ENCODE measurements around the gene SLC13A3.

Gene SLC13A3

DNA sequence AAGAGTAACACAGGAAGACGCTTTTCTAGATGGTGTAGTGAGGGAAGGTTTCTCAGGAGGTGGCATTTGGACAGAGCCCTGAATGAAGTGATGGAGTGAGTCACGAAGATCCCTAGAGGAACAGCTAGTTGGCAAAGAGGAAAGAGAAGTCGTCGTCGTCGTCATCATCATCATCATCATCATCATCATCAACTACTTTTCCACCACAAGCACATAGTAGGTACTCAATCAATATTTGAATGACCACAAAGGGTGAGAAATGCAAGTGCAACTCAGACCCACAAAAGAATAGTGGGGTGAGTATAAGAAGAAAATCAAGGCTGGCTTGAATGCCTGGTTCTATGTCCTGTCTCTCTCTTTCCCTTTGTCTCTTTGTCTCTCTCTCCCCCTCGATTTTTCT lies 72.5 kb downstream of the SLC13A3 start:
- no peak for DNase-seq (ENCODE audit: low read depth in 2 of 2)

DNA sequence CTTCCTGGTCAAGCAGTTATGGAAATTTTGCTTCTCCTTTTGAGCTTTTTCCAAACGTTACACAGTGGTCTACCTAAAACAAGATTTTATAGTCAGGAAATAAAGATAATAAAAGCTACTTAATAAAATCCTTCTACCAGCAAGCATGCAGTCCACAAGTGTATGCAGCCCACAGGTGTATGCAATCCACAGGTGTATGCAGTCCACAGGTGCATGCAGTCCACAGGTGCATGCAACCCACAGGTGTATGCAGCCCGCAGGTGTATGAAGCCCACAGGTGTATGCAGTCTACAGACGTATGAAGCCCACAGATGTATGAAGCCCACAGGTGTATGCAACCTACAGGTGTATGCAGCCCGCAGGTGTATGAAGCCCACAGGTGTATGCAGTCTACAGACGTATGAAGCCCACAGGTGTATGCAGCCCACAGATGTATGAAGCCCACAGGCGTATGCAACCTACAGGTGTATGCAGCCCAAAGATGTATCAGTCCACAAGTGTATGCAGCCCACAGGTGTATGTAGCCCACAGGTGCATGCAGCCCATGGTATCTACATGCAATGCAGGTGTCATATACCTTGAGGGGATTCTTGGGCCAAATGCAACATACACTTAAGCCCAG lies 74.4 kb downstream of the SLC13A3 start:
- DNase-seq (ENCODE audit: low read depth in 2 of 2): no peak

DNA sequence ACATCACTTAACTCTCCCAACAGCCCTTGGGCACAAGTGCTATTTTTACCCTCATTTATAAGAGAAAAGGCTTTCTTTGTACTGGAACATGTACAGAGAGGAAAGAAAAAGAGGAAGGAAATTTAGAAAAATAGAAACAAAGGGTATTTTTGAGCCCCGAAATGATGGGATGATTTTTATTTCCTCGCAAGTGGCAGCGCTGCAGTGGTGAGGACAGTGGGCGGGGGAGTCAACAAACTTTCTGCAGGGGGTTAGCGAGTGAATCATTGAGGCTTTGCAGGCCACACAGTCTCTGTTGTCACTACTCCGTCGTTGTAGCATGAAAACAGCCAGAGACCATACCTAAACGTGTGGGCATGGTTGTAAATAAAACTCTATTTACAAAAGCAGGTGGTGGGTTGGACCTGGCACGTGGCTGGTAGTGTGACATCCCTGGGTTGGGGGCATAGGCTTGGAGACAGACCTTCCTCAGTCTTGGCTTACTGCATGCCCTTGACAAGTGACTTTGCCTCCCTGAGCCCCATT lies 75.3 kb downstream of the SLC13A3 start:
- no peak for DNase-seq (ENCODE audit: low read depth in 2 of 2)

DNA sequence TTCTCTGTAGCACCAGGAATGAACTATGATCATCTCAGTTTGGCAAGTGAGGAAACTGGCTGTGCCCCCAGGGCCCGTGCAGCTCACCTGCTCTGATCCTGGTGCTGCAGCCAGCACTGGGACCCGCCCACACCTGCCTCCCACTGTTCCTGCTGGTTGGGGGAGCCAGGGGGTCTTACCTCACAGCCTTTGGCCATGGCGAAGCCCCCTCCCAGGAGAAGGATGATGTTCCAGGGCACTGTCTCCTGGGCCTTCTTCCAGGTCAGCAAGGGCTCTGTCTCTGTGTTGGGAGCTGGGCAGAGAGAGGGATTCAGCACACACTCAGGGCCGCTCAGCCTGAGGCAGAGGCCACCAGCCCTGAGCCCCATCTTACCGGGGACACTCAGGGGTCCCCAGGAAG lies 75.9 kb downstream of the SLC13A3 start:
- no peak for DNase-seq (ENCODE audit: low read depth in 2 of 2)

DNA sequence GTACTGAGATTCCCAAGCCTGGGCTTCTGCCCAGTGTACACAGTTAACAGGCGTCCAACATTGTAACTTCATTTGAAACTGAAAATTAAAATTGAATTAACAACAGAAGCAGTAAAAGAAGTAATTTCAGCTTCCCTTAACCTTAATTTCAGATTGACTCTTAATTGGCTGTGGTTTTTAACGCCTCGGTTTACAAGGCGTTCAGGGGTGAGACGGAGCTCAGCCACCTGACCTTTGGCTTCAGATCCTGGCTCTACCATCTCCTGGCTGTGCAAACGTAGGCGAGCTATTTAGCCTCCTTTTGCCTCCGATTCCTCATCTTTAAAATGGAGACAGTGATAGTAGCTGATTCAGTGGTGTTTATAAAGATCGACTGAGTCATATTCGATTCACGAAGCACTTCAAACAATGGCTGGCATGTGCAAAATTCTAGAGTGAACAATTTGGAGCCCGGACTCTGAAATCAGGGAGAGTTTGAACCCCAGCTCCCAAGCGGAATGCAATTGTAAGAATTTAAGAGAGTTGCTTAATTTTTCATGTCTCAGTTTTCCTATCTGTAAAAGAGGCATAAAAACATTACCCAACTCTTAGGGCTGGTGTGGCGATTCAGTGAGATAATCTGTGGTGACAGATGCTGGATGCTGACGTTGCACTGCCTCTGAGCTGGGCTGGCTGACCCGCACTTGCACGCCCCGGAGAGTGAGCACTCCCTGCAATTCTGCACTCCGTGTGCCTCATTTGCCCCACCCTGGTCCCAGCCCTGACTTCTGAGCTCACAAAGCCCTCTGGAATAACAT lies 77.3 kb downstream of the SLC13A3 start:
- no peak for DNase-seq (ENCODE audit: low read depth in 2 of 2)

DNA sequence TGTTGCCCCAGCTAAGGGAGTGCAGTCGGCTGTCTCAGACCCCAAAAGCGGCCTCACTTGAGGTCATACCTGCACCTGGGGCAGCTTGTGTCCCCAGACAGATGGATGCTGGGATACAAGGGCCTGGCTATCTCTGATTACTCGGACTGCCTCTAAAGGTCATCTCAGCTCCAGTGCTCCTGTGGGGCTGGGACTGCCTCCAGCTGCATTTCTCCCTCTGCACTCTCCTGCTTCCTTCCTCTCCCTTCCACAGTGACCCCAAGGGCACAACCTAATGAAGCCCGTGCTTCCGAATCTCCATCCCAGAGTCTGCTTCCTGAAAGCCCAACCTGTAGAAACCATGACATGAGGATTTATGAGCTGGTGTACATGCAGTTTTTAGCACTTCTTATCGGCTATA lies 78.0 kb downstream of the SLC13A3 start:
- DNase-seq (ENCODE audit: low read depth in 2 of 2): no peak

DNA sequence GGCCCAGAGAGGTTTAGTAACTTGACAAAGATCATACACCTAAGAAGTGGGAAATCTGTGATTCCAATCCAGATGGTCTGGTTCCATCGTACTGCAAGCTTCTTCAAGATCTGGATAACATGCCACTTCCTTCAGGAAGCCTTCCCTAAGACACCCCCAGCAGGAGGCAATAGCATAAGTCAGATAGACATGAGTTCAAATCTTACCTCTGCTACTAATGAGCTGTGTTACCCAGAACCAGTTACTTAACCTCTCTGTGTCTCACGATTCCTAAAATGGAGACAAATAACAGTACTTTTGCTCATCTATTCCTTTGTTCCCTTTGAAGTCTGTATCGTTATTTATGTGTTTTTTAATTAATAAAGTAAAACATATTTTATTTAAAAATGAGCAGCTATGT lies 78.5 kb downstream of the SLC13A3 start:
- DNase-seq (ENCODE audit: low read depth in 2 of 2): no peak

DNA sequence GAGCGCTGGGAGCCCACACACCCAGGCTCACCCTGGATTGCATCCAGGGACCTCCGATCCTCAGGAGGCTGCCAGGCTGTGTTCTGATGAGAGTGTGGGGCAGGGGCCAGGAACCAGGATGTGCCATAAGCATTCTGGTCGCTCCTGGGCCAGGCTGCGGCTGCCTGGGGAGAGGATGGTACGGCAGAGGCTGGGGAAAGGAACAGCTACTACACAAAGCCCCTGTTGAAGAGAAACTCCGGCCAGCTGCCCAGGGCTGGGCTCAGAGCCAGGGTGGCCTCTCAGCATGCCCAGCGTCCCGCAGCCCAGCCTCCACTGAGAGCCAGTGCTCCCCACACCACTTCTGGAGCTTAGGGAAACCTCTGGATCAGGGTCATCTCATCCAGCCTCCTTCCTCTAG lies 79.1 kb downstream of the SLC13A3 start:
- DNase-seq (ENCODE audit: low read depth in 2 of 2): no peak

DNA sequence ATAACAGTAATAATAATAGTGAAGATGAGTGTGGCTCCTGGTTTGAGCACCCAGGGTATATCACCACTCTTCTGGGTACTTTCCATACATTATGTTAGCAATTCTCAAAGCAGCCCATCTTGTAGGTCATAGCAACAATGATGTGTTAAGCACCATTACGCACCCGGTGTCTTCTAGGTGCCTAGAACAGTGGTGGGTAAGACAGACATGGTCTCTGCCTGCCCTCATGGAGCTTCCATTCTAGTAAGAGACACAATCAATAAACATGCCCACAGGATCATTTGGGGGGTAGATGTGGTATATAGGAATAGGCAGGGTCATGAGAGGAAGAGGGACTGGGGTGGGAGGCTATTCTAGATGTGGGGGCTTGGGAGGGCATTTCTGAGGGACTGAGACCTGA lies 79.8 kb downstream of the SLC13A3 start:
- no peak for DNase-seq (ENCODE audit: low read depth in 2 of 2)

DNA sequence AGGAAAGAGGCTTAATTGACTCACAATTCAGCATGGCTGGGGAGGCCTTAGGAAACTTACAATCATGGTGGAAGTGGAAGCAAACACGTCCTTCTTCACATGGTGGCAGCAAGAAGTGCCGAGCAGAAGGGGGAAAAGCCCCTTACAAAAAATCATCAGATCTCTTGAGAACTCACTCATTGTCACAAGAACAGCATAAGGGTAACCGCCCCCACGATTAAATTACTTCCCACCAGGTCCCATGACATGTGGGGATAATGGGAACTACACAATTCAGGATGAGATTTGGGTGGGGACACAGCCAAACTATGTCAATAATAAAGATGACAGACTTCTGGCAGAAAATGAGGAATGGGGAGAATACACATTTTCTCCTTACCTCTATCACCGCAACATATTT lies 80.3 kb downstream of the SLC13A3 start:
- DNase-seq (ENCODE audit: low read depth in 2 of 2): no peak

DNA sequence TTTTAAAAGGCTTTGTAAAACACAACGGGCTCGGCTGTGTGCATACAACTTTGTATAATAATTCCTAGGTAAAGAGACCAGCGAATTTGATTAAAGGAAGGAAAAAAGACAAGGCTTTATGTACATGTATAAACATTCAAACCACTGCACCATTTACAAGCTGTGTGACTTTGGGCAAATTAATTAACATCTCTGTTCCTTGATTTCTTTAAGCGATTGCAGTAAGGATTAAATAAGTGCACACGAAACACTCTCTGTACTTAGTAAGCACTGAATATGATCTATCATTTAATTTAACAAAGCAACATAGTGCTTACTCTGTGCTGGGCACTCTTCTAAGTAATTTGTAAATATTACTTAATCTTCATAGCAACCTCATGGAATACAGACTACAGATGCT lies 81.3 kb downstream of the SLC13A3 start:
- no peak for DNase-seq (ENCODE audit: low read depth in 2 of 2)

DNA sequence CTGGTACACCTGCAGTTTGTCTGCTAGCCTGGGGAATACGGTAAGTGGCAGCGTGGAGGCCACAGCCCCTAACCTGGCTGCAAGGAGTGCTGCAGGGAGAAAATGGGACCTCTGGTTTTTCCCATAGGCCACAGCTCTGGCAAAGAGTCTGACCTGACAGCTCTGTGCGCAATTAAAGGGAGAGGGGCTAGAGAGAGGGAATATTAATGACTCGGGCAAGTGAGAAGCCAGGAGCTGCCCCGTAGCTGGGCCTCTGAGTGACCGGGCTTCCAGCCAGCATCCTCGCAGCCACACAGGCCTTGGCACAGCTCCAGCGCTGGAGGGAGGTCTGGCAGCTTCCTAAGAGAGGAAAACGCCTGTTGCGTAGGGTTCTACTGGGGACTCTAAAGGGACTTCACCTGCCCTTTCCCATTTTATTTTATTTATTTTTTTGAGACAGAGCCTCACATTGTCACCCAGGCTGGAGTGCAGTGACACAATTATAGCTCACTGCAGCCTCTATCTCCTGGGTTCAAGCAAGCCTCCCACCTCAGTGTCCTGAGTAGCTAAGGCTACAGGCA lies 82.6 kb downstream of the SLC13A3 start:
- DNase-seq (ENCODE audit: low read depth in 2 of 2): no peak

DNA sequence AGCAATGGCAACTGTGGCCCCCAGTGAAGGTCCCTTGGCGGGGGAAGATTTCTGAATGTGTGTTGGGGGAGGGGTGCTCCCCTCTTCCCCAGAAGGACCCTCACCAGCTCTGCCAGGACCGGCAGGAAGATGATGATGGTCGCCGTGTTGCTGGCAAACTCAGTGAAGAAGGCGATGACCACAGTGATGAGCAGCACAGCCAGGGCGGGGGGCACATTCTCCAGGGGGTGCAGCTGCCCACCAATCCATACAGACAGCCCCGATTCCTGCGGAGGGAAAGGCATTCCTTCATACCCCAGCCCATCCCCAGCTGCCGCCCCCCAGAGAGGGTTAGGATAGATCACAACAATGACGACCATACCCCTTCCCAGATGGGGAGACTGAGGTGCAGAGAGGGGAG lies 85.1 kb downstream of the SLC13A3 start:
- no peak for DNase-seq (ENCODE audit: low read depth in 2 of 2)

DNA sequence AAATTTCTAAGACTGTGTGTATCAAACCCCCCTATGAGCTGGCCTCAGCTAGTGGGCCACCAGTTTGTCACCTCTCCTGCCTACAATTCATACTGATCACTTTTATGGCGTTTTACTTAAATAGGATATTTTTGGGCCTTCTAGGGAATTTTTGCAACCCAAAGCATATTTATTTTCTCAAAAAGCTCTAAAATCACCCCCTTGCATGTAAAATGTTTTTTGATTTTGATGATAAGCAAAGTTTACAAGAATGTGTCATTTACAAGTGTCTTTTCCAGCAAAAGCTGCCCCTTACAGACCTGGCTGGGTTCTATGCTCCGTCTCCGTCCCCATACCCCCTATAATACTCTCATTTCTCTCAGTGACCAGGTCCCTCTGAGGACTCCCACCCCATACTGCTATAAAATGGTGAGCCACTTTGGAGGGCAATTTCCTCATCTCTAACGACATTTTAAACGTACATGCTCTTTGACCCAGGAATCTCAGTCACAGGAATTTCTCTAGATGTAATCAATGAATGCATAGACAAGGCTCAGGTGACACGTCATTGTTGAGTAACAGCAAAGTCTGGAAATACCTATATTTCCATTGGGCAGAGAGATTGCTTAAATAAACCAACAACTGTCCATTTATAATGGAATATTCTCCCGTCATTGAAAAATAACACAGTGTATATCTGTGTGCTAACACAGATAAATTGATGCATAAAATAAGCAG lies 86.9 kb downstream of the SLC13A3 start:
- no peak for DNase-seq (ENCODE audit: low read depth in 2 of 2)

DNA sequence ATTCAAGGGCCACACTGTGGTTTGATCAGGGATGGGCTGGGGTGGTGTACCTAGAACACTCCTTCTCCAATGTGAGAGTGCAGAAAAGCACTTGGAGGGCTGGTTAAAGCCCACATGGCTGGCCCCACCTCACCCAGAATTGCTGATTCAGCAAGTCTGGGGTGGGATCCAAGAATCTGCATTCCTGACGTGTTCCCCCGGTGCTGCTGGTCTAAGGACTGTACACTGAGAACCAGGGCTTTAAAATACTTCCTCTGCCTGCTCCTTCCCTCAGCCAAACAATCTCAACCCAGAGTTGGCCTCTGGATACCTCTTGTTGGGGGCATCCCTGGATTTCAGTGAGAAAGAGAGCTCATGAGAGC lies 87.4 kb downstream of the SLC13A3 start:
- DNase-seq (ENCODE audit: low read depth in 2 of 2): no peak

DNA sequence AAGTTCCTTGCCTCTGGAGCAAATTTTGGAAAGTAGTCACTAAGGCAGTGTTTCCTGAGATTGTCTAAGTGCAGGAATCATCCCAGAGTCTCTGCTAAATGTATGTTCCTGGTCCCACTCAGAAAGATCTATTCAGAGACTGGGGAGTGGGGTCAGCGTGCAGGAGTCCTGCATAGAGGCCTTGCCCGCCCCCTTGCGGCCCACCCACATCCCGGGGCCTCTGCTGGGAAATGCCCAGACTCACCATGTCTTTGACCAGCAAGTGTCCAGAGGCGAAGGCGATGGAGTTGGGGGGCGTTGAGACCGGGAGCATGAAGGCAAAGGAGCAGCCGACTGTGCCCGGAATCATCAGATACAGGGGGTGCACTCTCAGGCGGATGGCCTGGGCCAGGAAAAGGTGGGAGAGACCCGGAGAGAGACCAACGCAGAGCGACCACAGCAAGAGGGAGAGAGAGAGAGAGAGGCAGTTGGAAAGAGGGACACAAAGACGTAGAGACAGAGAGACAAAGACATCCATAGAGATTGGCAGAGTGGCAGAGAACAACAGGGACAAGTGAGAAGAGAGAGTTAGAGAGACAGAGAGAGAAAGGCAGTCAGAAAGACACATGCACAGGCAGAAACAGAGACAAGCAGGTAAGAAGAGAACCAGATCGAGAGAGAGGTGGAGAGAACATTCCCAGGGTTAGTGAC lies 87.9 kb downstream of the SLC13A3 start:
- no peak for DNase-seq (ENCODE audit: low read depth in 2 of 2)

DNA sequence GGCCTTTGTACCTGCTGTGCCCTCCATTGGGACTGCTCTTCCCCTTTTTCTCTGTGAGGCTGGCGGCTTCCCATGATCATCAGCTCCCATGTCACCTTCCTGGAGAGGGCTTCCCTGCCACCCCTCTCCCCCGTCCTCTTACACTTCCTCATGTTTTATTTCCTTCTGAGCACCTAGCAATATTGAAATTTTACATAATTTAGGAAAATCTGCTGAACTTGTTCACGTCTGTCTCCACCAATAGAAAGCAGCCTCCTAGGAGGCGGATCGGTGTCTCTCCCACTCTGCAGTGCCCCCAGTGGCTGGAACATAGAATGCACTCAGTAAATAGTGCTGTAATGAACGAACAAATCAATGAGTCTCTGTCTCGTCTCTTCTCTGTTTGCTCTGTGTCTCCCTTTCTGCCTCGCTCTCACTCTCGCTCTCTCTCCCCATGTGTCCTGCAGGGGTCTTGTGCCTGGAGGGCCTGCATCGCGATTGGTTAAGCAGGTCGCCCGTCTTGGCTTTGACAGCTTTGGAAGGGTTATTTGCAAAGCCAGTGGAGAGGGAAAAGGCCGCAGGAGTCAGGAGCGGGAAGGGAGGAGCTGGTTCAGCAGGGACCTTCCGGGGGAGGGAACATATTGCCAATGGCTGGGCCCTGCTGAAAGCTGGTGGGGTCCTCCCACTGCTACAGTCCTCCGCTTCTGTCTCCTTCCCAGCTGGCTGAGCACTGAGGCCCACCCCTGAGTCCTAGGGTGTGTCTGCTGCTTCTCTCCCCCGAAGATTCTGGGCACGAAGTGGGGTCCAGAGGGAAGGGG lies 88.7 kb downstream of the SLC13A3 start:
- DNase-seq (ENCODE audit: low read depth in 2 of 2): peak in 1 of 2 donors; percentile 28

DNA sequence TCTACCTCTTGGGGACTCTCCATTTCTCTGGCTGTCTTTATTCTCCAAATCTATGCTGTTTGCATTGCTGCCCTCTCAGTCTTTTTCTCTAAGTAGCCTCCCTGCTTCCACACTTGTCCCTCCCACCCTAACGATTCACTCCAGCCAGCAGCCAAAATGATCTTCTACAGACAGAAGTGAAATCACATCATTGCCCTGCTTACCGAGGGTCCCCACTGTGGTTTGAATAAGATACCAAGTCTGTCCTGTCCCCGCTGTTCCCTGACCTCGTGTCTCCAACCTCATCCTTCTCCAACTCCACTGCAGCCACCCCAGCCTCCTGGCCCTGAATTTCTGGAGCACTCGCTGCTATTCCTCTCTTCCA lies 89.3 kb downstream of the SLC13A3 start:
- no peak for DNase-seq (ENCODE audit: low read depth in 2 of 2)

DNA sequence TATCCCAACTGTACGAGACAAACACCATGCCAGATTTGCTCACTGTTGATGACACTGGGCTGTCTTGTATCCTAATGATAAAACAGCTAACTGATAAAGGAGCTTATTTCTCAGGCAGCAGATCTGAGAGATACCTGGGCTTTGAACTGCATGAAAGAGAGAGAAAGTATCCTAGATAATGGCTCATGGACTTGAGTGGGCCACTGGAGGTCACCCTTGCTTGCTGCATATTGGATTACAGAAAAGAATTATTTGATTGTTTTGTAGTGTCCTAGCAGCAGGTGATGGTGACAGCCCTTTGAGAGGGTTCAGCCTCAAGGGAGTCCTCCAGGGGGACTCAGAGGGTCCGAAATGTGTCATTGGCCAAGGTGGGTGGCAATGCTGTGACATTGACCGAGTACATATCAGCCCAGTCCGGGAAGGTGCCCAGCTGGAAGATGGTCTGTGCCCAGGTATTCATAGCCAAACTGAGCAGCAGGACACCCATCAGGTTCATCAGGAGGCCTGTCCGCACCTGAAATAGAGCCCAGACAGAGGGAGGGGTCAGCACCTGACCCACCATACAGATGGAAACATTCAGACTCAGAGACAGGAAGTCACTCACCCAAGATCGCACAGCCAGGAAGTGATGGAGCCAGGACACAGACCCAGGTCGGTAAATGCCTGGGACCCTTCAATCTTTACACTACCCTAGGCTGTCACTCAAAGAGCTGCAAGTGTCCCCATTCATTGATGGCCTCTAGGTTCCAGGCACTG lies 91.4 kb downstream of the SLC13A3 start:
- no peak for DNase-seq (ENCODE audit: low read depth in 2 of 2)

DNA sequence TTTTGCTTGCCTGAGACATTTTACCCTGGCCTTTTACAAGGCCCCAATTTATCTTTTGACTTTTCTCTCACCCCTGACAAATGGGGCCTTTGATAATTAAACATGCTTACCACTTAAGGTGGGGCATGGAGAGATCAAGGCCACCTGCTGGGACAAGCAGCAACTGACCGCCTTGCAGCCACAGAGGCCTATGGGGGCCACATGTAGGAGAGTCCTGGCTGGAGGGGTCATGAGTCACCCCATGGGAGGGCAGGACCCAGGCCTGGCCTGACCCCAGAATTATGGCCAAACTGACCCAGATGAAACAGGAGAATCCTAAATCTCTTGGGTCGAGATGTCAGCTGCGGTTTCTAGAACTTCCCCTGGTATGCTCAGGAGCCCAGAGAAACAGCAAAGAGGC lies 92.3 kb downstream of the SLC13A3 start:
- no peak for DNase-seq (ENCODE audit: low read depth in 2 of 2)
